ENCODE results near the gene KRT32.

KRT32 gene

GRCh38 chr17:41457676-41458075, 9.5 kb downstream of the KRT32 start:
- in situ Hi-C loops (cut with MboI; ENCODE audit: low sequenced_read_pairs, unreplicated experiment), result no loop called here

GRCh38 chr17:41456204-41456603, 11.0 kb downstream of the KRT32 start:
- in situ Hi-C loops (cut with MboI; ENCODE audit: low sequenced_read_pairs, unreplicated experiment), result no loop called here
- TF ChIP-seq, protein P1, sequence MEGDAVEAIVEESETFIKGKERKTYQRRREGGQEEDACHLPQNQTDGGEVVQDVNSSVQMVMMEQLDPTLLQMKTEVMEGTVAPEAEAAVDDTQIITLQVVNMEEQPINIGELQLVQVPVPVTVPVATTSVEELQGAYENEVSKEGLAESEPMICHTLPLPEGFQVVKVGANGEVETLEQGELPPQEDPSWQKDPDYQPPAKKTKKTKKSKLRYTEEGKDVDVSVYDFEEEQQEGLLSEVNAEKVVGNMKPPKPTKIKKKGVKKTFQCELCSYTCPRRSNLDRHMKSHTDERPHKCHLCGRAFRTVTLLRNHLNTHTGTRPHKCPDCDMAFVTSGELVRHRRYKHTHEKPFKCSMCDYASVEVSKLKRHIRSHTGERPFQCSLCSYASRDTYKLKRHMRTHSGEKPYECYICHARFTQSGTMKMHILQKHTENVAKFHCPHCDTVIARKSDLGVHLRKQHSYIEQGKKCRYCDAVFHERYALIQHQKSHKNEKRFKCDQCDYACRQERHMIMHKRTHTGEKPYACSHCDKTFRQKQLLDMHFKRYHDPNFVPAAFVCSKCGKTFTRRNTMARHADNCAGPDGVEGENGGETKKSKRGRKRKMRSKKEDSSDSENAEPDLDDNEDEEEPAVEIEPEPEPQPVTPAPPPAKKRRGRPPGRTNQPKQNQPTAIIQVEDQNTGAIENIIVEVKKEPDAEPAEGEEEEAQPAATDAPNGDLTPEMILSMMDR (IDR thresholded peaks at IDR 0.05; ENCODE audit: borderline replicate concordance, control extremely low read depth, extremely low read depth, insufficient read depth, missing control alignments), result no peak
- no peak for DNase-seq (ENCODE audit: low spot score)

More at GRCh38 chr17:41457676-41458075, 9.5 kb downstream of the KRT32 start:
- DNase-seq (ENCODE audit: low spot score), result no peak
- TF ChIP-seq, protein P1 (IDR thresholded peaks at IDR 0.05; ENCODE audit: borderline replicate concordance, control extremely low read depth, extremely low read depth, insufficient read depth, missing control alignments), result no peak

DNA sequence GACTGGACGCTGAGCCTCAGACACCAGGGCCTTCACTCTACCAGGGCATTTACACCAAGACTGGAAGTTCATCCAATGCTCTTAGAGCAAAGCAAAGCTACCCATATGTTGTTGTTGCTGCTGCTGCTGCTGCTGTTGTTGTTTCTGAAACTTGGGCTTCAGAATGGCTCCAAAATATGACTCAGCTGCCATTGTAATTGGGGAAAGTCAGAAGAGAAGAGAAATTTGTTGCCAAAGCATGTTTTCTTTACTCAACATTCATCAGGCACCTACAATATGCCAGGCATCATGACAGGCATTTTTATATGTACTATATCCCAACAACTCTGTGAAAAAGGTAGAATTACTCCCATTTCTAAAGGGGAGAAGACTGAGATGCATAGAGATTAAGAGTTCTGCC, 11.9 kb downstream of the KRT32 start:
- in situ Hi-C loops (cut with MboI; ENCODE audit: low sequenced_read_pairs, unreplicated experiment), result no loop called here
- TF ChIP-seq, protein P1 (IDR thresholded peaks at IDR 0.05; ENCODE audit: borderline replicate concordance, control extremely low read depth, extremely low read depth, insufficient read depth, missing control alignments), result no peak
- DNase-seq (ENCODE audit: low spot score), result no peak

- in situ Hi-C loops (cut with MboI; ENCODE audit: low sequenced_read_pairs, unreplicated experiment), result no loop called here
- TF ChIP-seq, protein P1 (IDR thresholded peaks at IDR 0.05; ENCODE audit: borderline replicate concordance, control extremely low read depth, extremely low read depth, insufficient read depth, missing control alignments), result no peak
- no peak for DNase-seq (ENCODE audit: low spot score)
Observed at GRCh38 chr17:41453066-41453465, 14.1 kb downstream of the KRT32 start.

DNA sequence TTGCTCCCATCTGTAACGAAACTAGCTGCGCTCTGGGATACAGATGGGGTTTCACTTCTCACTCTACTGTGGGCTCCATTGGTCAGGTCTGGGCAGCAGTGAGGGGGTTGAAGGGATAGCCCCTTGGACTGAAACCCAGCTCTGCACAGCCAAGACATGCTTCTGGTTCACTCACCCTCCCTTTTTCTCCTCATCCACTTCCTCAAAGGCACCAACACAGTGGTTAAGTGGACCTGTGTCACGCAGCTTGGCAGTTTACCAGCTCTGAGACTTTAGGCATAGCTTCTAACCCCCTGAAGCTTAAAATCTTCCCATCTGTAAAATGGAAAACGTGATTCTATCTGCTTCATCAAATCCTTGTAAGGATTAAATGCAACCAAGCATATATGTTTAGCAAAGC, 14.9 kb downstream of the KRT32 start:
- no peak for DNase-seq (ENCODE audit: low spot score)
- TF ChIP-seq, protein P1 (IDR thresholded peaks at IDR 0.05; ENCODE audit: borderline replicate concordance, control extremely low read depth, extremely low read depth, insufficient read depth, missing control alignments), result no peak
- in situ Hi-C loops (cut with MboI; ENCODE audit: low sequenced_read_pairs, unreplicated experiment), result no loop called here

DNA sequence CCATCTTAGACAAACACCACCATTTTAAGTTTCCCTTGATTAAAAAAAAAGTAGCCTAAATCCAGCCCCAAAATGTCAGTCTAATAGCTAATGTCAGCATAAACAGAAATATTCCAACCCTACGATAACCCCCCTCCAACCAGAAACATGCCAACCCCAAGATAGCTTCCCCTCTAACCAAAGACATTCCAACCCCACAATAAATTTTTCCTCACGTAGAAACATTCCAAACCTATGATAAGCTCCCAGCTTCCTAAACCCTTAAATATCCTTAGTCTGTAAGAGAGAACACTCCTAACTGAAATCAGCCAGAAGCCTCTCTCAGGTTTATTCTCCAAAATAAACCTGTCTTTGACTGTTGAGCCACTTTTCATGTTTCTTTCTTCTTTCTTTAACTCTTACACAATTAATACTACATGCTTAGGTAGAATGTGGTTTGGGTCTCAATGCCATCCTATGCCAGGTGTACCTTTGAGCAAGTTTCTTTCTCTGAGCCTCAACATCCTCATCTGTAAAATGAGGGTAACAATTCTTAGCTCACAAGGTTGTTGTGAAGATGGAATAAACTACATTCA, 15.9 kb downstream of the KRT32 start:
- in situ Hi-C loops (cut with MboI; ENCODE audit: low sequenced_read_pairs, unreplicated experiment), result no loop called here
- no peak for DNase-seq (ENCODE audit: low spot score)
- TF ChIP-seq, protein P1 (IDR thresholded peaks at IDR 0.05; ENCODE audit: borderline replicate concordance, control extremely low read depth, extremely low read depth, insufficient read depth, missing control alignments), result no peak
